Measurements from ENCODE around the gene CAPZB. TPM values are rescaled to one million over a fixed set of nuclear protein-coding genes. Genes with fewer than 3 reads are reported as not detected.

Gene CAPZB
- total RNA-seq, 1 donor from 2014 or later = 189 TPM

DNA sequence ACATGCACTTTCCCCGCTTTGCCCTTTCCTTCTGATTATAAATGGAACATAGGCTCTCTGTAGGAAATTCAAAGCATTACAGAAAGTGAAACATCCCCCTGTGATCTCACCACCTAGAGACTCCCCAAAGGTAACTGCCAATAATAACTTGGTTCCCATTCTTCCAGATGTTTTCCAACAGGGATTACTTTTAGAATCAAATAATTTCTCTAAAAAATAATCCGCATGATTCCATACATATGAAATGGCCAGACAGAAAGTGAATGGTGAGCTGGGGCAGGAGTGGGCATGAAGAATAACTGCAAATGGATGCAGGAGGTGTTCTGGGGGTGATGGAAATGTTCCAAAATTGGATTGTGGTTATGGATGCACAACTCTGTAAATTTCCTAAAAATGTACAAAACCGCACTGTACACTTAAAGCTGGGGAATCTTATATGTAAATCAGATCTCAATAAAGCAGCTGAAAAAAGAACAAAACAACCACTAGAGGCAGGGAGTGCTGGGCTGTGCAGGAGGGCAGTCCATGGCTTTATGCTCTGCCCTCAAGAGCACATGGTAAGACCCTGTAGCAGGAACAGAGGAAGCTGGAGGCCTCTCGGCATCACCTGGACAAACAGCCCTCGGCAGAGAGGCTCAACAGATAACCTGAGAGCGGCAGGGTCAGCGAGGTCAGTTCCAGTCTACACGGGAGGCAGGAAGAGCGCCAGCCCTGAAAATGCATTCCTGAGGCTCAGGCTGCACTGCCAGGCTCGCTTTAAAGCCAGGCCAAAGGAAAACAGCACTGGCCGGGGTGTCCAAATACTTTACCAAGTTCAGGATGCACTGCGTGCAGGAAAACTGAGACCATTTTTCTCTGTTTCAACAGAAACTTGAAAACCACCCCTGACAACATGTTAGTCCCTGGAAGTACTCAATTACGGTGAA lies 39.7 kb downstream of the CAPZB start:
- Mint-ChIP-seq H3K27ac (peak overlapping the region; percentile 89), H3K4me3 (ENCODE audit: low read depth) (no peak overlapping the region), H3K36me3 (ENCODE audit: insufficient read depth) (no peaks in the 10 kb centered on the region), H3K27me3 (no peaks in the 10 kb centered on the region), H3K9me3 (ENCODE audit: low read depth) (no peaks in the 10 kb centered on the region), H3K4me1 (ENCODE audit: low read depth) (peaks cover 23% of the 10 kb centered on the region)
- peak; percentile 31 for DNase-seq (ENCODE audit: low spot score, unreplicated experiment)
- TF ChIP-seq CTCF (IDR thresholded peaks at IDR 0.05; ENCODE audit: unreplicated experiment) = peak; percentile 40

- Mint-ChIP-seq H3K9me3 (ENCODE audit: low read depth) (no peaks in the 10 kb centered on the region), H3K27me3 (no peaks in the 10 kb centered on the region), H3K27ac (peak overlapping the region; percentile 67), H3K4me1 (ENCODE audit: low read depth) (peaks cover 23% of the 10 kb centered on the region), H3K36me3 (ENCODE audit: insufficient read depth) (no peaks in the 10 kb centered on the region), H3K4me3 (ENCODE audit: low read depth) (no peak overlapping the region)
- no peak for DNase-seq (ENCODE audit: low spot score, unreplicated experiment)
- no peak for TF ChIP-seq CTCF (IDR thresholded peaks at IDR 0.05; ENCODE audit: unreplicated experiment)
These were observed 40.9 kb downstream of the CAPZB start for GRCh38 chr1:19444296-19445021.

DNA sequence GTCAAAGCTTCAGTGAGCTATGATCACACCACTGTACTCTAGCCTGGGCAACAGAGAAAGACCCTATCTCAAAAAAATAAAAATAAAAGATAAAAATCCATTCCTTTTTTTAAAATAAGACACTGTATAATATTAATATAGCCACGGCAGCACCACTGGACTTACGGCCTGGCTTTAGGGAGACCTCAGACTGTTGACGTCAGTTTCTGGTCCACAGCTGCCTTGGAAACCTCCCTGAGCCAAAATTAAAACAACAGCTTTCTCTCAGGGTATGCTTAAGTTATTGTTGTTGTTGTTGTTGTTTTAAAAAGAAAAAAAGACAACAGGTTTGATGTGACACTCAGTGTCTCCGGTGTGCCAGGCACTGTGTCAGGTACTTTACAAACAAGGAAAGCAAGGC lies 42.0 kb downstream of the CAPZB start:
- Mint-ChIP-seq H3K4me1 (ENCODE audit: low read depth) (peaks cover 23% of the 10 kb centered on the region), H3K9me3 (ENCODE audit: low read depth) (no peaks in the 10 kb centered on the region), H3K4me3 (ENCODE audit: low read depth) (no peak overlapping the region), H3K27ac (no peak overlapping the region), H3K27me3 (no peaks in the 10 kb centered on the region), H3K36me3 (ENCODE audit: insufficient read depth) (no peaks in the 10 kb centered on the region)
- DNase-seq (ENCODE audit: low spot score, unreplicated experiment) = no peak
- no peak for TF ChIP-seq CTCF (IDR thresholded peaks at IDR 0.05; ENCODE audit: unreplicated experiment)

- no peaks in the 10 kb centered on the region for H3K36me3 Mint-ChIP-seq (ENCODE audit: insufficient read depth)
- H3K4me1 Mint-ChIP-seq (ENCODE audit: low read depth) = peaks cover 24% of the 10 kb centered on the region
- no peaks in the 10 kb centered on the region for H3K27me3 Mint-ChIP-seq
- no peak overlapping the region for H3K4me3 Mint-ChIP-seq (ENCODE audit: low read depth)
- TF ChIP-seq CTCF (IDR thresholded peaks at IDR 0.05; ENCODE audit: unreplicated experiment) = no peak
- no peaks in the 10 kb centered on the region for H3K9me3 Mint-ChIP-seq (ENCODE audit: low read depth)
- H3K27ac Mint-ChIP-seq = peak overlapping the region; percentile 56
- no peak for DNase-seq (ENCODE audit: low spot score, unreplicated experiment)
These were observed 42.9 kb downstream of the CAPZB start for GRCh38 chr1:19442154-19443096.

Data from progenitor cell of endocrine pancreas (in vitro differentiated cells).